Ishikawa (cell line): ENCODE results near the gene RCOR2.

Source experiments
- CEBPB ChIP-seq: IDR thresholded peaks from 2 replicates; pipeline ENCODE4 v1.6.1; 2012
- CREB1 ChIP-seq: IDR thresholded peaks from 2 replicates; pipeline ENCODE4 v1.6.1; 2012; ENCODE audit warnings: low read depth
- EGR1 ChIP-seq: IDR thresholded peaks from 2 replicates; pipeline ENCODE4 v1.6.1; 2012
- EP300 ChIP-seq: IDR thresholded peaks from 2 replicates; pipeline ENCODE4 v1.6.1; 2012; ENCODE audit warnings: borderline replicate concordance
- FOXM1 ChIP-seq: IDR thresholded peaks from 2 replicates; pipeline ENCODE4 v1.6.1; 2012; ENCODE audit warnings: low read depth, borderline replicate concordance
- MAX ChIP-seq: IDR thresholded peaks from 2 replicates; pipeline ENCODE4 v1.6.1; 2012
- NFIC ChIP-seq: IDR thresholded peaks from 2 replicates; pipeline ENCODE4 v1.6.1; 2012
- RAD21 ChIP-seq: IDR thresholded peaks from 2 replicates; pipeline ENCODE4 v1.6.1; 2012; ENCODE audit warnings: low read depth
- REST ChIP-seq: IDR thresholded peaks from 2 replicates; pipeline ENCODE4 v1.6.1; 2012; ENCODE audit warnings: low read depth, mild to moderate bottlenecking
- TAF1 ChIP-seq: IDR thresholded peaks from 2 replicates; pipeline ENCODE4 v1.6.1; 2012; ENCODE audit warnings: low read depth, mild to moderate bottlenecking
- TCF12 ChIP-seq: IDR thresholded peaks from 2 replicates; pipeline ENCODE4 v1.6.1; 2012; ENCODE audit warnings: low read depth
- TEAD4 ChIP-seq: IDR thresholded peaks from 2 replicates; pipeline ENCODE4 v1.6.1; 2012
- USF1 ChIP-seq: IDR thresholded peaks from 2 replicates; pipeline ENCODE4 v1.6.1; 2012
- YY1 ChIP-seq: IDR thresholded peaks from 2 replicates; pipeline ENCODE4 v1.6.1; 2012; ENCODE audit warnings: low read depth
- ZBTB7A ChIP-seq: IDR thresholded peaks from 2 replicates; pipeline ENCODE4 v1.6.1; 2012; ENCODE audit warnings: low read depth

Gene RCOR2

GRCh38 chr11:63889344-63889743 is 27.6 kb downstream of the RCOR2 start:
- no peak for TF ChIP-seq YY1
- no peak for TF ChIP-seq NFIC
- TF ChIP-seq CEBPB: no peak
- TF ChIP-seq USF1: no peak
- TF ChIP-seq RAD21: no peak
- TF ChIP-seq TEAD4: no peak
- no peak for TF ChIP-seq EP300
- TF ChIP-seq MAX: no peak
- TF ChIP-seq REST: no peak
- no peak for TF ChIP-seq TAF1
- no peak for TF ChIP-seq ZBTB7A
- TF ChIP-seq CREB1: no peak
- no peak for TF ChIP-seq FOXM1
- no peak for TF ChIP-seq TCF12

- TF ChIP-seq FOXM1 (no peak), CEBPB (peak; percentile 68)
Observed at GRCh38 chr11:63888170-63889086, 28.5 kb downstream of the RCOR2 start.

- TF ChIP-seq TEAD4: no peak
- no peak for TF ChIP-seq CREB1
- TF ChIP-seq MAX: no peak
- no peak for TF ChIP-seq ZBTB7A
- TF ChIP-seq FOXM1: no peak
- no peak for TF ChIP-seq CEBPB
- no peak for TF ChIP-seq YY1
- no peak for TF ChIP-seq TCF12
- no peak for TF ChIP-seq TAF1
- TF ChIP-seq EGR1: no peak
- TF ChIP-seq USF1: no peak
- no peak for TF ChIP-seq RAD21
- no peak for TF ChIP-seq NFIC
- TF ChIP-seq EP300: no peak
- TF ChIP-seq REST: no peak
Observed at GRCh38 chr11:63887386-63887999, 29.5 kb downstream of the RCOR2 start.

- no peak for TF ChIP-seq EGR1
- TF ChIP-seq TCF12: no peak
Observed at GRCh38 chr11:63884196-63884932, 32.6 kb downstream of the RCOR2 start.

- TF ChIP-seq EP300 (no peak), YY1 (no peak), FOXM1 (no peak)
Observed at GRCh38 chr11:63883791-63884190, 33.2 kb downstream of the RCOR2 start.
